ENCODE measurements around the gene TBC1D10A.
A peak's percentile ranks its signal among the peaks of the same experiment; 100 is the strongest.

TBC1D10A gene

GRCh38 chr22:30326706-30327362, at the start of gene TBC1D10A:
TSS of gene TBC1D10A (minus strand) at chr22:30326941. CDS start at chr22:30326881, 60 bp downstream.
- TF ChIP-seq, protein P1, sequence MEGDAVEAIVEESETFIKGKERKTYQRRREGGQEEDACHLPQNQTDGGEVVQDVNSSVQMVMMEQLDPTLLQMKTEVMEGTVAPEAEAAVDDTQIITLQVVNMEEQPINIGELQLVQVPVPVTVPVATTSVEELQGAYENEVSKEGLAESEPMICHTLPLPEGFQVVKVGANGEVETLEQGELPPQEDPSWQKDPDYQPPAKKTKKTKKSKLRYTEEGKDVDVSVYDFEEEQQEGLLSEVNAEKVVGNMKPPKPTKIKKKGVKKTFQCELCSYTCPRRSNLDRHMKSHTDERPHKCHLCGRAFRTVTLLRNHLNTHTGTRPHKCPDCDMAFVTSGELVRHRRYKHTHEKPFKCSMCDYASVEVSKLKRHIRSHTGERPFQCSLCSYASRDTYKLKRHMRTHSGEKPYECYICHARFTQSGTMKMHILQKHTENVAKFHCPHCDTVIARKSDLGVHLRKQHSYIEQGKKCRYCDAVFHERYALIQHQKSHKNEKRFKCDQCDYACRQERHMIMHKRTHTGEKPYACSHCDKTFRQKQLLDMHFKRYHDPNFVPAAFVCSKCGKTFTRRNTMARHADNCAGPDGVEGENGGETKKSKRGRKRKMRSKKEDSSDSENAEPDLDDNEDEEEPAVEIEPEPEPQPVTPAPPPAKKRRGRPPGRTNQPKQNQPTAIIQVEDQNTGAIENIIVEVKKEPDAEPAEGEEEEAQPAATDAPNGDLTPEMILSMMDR (IDR thresholded peaks at IDR 0.05), result no peak
- peak; percentile 91 for DNase-seq (ENCODE audit: low spot score)
- Histone ChIP-seq H3K27ac (peak within 1 kb of the TSS; percentile 92 to 93), H3K4me3 (peak within 1 kb of the TSS; percentile 85)

DNA sequence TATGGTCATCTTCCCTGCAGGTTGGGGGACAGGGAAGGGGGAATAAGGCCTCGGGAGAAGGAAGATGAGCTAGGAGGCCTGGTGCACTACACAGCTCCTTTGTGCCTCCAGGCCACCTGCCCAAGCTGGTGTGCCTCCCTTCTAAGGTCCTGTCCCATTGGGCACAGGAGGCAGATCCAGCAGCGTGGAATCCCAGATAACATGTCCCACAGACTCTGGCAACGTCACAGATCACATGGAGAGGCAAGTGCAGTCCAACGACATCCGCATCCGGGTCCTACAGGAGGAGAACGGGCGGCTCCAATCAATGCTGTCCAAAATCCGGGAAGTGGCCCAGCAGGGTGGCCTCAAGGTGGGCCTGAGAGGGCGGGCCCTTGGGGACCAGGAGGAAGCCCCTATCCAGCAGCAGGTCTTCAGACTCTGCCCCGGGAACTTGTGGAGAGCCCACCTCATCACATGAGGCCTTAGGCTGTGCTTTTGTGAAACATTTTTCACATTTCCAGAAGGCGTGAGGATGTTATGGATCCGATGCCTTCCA, 48.6 kb upstream of the TBC1D10A start:
- no peak overlapping the region for H3K4me3 ChIP-seq
- TF ChIP-seq, protein P1 (IDR thresholded peaks at IDR 0.05), result no peak
- no peak for DNase-seq (ENCODE audit: low spot score)
- no peak overlapping the region for H3K27ac ChIP-seq

DNA sequence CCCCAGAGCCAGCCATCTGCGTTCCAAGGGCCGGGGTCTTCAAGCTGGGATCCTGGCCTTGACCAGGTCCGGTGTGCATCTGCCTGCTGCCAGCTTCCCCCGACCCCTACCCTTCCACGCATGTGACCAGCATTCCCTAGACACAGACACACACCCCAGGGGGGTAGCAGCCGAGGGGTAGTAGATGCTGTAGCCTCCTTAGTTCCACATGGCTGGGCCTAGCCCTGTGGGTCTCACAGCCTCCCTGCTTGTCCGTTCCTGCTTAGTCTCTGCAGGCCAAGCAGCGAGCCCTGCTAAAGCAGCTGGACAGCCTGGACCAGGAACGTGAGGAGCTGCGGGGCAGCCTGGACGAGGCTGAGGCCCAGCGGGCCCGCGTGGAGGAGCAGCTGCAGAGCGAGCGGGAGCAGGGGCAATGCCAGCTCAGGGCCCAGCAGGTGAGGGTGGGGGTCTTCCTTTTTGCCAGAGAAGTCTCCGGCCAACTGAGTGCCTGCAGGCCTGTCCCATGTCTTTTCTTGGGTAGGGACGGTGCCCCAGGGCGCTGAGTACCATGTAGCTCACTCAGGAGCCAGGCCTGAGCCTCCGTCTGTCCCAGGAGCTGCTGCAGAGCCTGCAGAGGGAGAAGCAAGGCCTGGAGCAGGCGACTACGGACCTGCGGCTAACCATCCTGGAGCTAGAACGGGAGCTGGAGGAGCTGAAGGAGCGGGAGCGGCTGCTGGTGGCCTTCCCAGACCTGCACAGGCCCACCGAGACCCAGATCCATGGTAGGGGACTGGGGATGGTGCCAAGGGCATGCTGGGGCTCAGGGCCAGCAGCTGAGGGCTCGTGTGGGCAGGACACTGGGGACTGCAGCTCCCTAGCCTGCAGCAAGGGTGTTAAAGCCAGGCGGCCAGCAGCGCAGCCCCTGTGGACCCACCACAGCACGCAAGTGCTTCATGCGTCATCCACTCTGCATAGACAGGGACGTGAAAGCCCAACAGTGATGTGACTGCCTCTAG, 46.9 kb upstream of the TBC1D10A start:
- TF ChIP-seq, protein P1 (IDR thresholded peaks at IDR 0.05), result no peak
- Histone ChIP-seq H3K27ac (no peak overlapping the region), H3K4me3 (no peak overlapping the region)

GRCh38 chr22:30372915-30373314, 46.2 kb upstream of the TBC1D10A start:
- DNase-seq (ENCODE audit: low spot score), result no peak
- Histone ChIP-seq H3K27ac (no peak overlapping the region), H3K4me3 (no peak overlapping the region)
- TF ChIP-seq, protein P1 (IDR thresholded peaks at IDR 0.05), result no peak

More for the DNA sequence above, 46.9 kb upstream of the TBC1D10A start:
- no peak for DNase-seq (ENCODE audit: low spot score)

DNA sequence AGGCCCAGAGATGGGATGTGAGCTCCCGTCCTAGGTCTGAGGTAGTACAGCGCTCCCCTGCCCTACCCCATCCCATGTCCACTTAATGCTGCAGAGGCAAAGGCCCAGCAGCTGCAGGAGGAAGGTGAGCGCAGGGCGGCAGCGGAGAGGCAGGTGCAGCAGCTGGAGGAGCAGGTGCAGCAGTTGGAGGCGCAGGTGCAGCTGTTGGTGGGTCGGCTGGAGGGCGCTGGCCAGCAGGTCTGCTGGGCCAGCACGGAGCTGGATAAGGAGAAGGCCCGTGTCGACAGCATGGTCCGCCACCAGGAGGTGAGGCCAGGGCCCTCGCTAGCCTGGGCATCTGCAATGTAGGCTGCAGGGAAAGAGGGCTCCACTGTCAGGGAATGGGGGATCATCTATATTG, 45.2 kb upstream of the TBC1D10A start:
- DNase-seq (ENCODE audit: low spot score), result no peak
- H3K4me3 ChIP-seq, result no peak overlapping the region
- no peak overlapping the region for H3K27ac ChIP-seq
- TF ChIP-seq, protein P1 (IDR thresholded peaks at IDR 0.05), result no peak

- no peak overlapping the region for H3K4me3 ChIP-seq
- H3K27ac ChIP-seq, result no peak overlapping the region
- TF ChIP-seq, protein P1 (IDR thresholded peaks at IDR 0.05), result no peak
- DNase-seq (ENCODE audit: low spot score), result no peak
Observed at GRCh38 chr22:30371321-30371720, 44.6 kb upstream of the TBC1D10A start.

All from coronary artery (tissue), 2 donors.